Left renal pelvis (tissue), 4 donors: ENCODE data around the gene SLC30A1. TPM values are rescaled to one million over a fixed set of nuclear protein-coding genes. Genes with fewer than 3 reads are reported as not detected.

Experiments
- DNase-seq, 4 donors: peaks; one replicate each; pipeline ENCODE4 v3.0.0-alpha.2; 2013; ENCODE audit warnings: low read depth in 4 of 4, low spot score in 3 of 4
- polyA plus RNA-seq, 4 donors: library from polyadenylated mRNA; unstranded; fragments of 120-200 nt; gene quantifications; one replicate each; pipeline ENCODE4 v1.2.1, GENCODE V29; 2013; ENCODE audit not compliant: insufficient read length in 4 of 4

SLC30A1 gene
- polyA plus RNA-seq, 4 donors: 19.2 to 38.7 (median 32.2) TPM

- no peak for DNase-seq
Observed at GRCh38 chr1:211527888-211528287, 51.1 kb downstream of the SLC30A1 start.

- no peak for DNase-seq
Observed at GRCh38 chr1:211527006-211527405, 52.0 kb downstream of the SLC30A1 start.

- DNase-seq: no peak
Observed at GRCh38 chr1:211526101-211526500, 52.9 kb downstream of the SLC30A1 start.

- no peak for DNase-seq
Observed at GRCh38 chr1:211525101-211525676, 53.8 kb downstream of the SLC30A1 start.

GRCh38 chr1:211524521-211524920 is 54.4 kb downstream of the SLC30A1 start:
- no peak for DNase-seq

GRCh38 chr1:211522804-211523203 is 56.2 kb downstream of the SLC30A1 start:
- no peak for DNase-seq

Other genes with a start within 250 kb of the SLC30A1 start
- under 1 TPM; 0.08 to 0.46 (median 0.27) TPM for gene RD3, start 87.0 kb downstream of the SLC30A1 start, polyA plus RNA-seq
- gene NEK2, start 96.5 kb upstream of the SLC30A1 start, polyA plus RNA-seq: 10 to 100 TPM; 17.2 to 21.7 (median 19.1) TPM